HepG2 (cell line): ENCODE measurements around the gene COBL. TPM values are rescaled to one million over a fixed set of nuclear protein-coding genes. Genes with fewer than 3 reads are reported as not detected.

Experiments
- ATAC-seq: fragments of 200-7000 bp; cut with Tn5 transposase; 3 replicates; pipeline ENCODE4 v1.9.1; 2020; ENCODE audit warnings: mild to moderate bottlenecking, moderate library complexity
- BruUV-seq: library from RNA; stranded (reverse); fragments of 400-500 nt; replicated peaks from 2 replicates; lab custom pipeline; 2021; lab: Mats Ljungman, UMichigan
- CTCF ChIA-PET: fragments of 300-600 bp; formaldehyde crosslinking; extraction: SDS; loops from one replicate; lab custom pipeline; 2021; ENCODE audit warnings: low total read pairs, inconsistent platforms, low intra/inter-chr PET ratio; lab: Yijun Ruan, JAX
- POLR2A ChIA-PET: fragments of 350-600 bp; sonication (Branson Sonifier 250); formaldehyde crosslinking; loops from one replicate; lab custom pipeline; 2020; ENCODE audit warnings: antibody characterized with exemption, inconsistent platforms; lab: Yijun Ruan, JAX
- DNase-seq: peaks from one replicate; pipeline ENCODE4 v3.0.0-alpha.2; 2015; ENCODE audit warnings: low spot score
- FAIRE-seq: peaks from 3 replicates; lab custom pipeline; 2011; peaks lifted over from hg19 to GRCh38; lab: Jason Lieb, UNC
- H2AFZ ChIP-seq: one replicate; pipeline ENCODE4 v1.6.1; 2011; ENCODE audit warnings: low read length, inconsistent platforms
- H3K27ac ChIP-seq: fragments of 300-600 bp; 3 replicates; pipeline ENCODE4 v1.8.0; 2011; ENCODE audit warnings: mixed run types, mild to moderate bottlenecking, mixed read lengths, low read length, inconsistent platforms; ENCODE audit not compliant: insufficient read depth; ENCODE audit errors: extremely low read length
- H3K27me3 ChIP-seq, 2 experiments: fragments of 200-600 bp in 1 of 2; 2 replicates in 1 of 2; 3 replicates in 1 of 2; pipeline versions ENCODE4 v1.6.0 to v1.8.0; 2011; ENCODE audit warnings: low read length in 2 of 2, mild to moderate bottlenecking in 2 of 2, moderate library complexity in 2 of 2, inconsistent platforms in 1 of 2; ENCODE audit not compliant: insufficient read depth in 2 of 2, control insufficient read depth in 1 of 2
- H3K36me3 ChIP-seq, 2 experiments: fragments of 200-600 bp in 1 of 2; replicated peaks in 1 of 2; 2 replicates in 1 of 2; 3 replicates in 1 of 2; pipeline versions ENCODE4 v1.5.1 to v1.8.0; 2011; ENCODE audit warnings: low read length in 2 of 2, inconsistent platforms in 1 of 2; ENCODE audit not compliant: insufficient read depth in 2 of 2, control insufficient read depth in 1 of 2
- H3K4me1 ChIP-seq: 2 replicates; pipeline ENCODE4 v1.5.1; 2012; ENCODE audit warnings: low read length, inconsistent platforms; ENCODE audit not compliant: insufficient read depth
- H3K4me2 ChIP-seq: 2 replicates; pipeline ENCODE4 v1.6.0; 2011; ENCODE audit warnings: low read depth, low read length, inconsistent platforms
- H3K4me3 ChIP-seq, 3 experiments: fragments of 200-600 bp in 1 of 3; sonication (generic), shearing (Covaris generic) in 1 of 3; replicated peaks in 1 of 3; 2 replicates each; pipeline ENCODE4 v1.5.1; 2011 to 2016; ENCODE audit warnings: low read length in 3 of 3, inconsistent platforms in 2 of 3, low read depth in 2 of 3, mild to moderate bottlenecking in 2 of 3, control low read depth in 1 of 3, mixed read lengths in 1 of 3; ENCODE audit not compliant: insufficient read depth in 1 of 3
- H3K79me2 ChIP-seq: one replicate; pipeline ENCODE4 v1.6.1; 2011; ENCODE audit warnings: low read length, inconsistent platforms; ENCODE audit not compliant: insufficient read depth
- H3K9ac ChIP-seq: 2 replicates; pipeline ENCODE4 v1.6.0; 2011; ENCODE audit warnings: mild to moderate bottlenecking, low read depth, low read length, inconsistent platforms; ENCODE audit not compliant: insufficient read depth
- H3K9me3 ChIP-seq: 2 replicates; pipeline ENCODE4 v1.5.1; 2012; ENCODE audit warnings: mild to moderate bottlenecking, low read length
- H4K20me1 ChIP-seq: 2 replicates; pipeline ENCODE4 v1.6.0; 2011; ENCODE audit warnings: inconsistent platforms, mild to moderate bottlenecking, low read length, moderate library complexity; ENCODE audit not compliant: insufficient read depth
- ELF3 ChIP-seq: IDR thresholded peaks from 2 replicates; pipeline ENCODE4 v1.6.1; 2016; ENCODE audit warnings: missing genetic modification reagents, missing compliant biosample characterization
- NR2C2 ChIP-seq: sonication (generic); formaldehyde crosslinking; IDR thresholded peaks from 2 replicates; pipeline ENCODE4 v1.4.0; 2020; ENCODE audit warnings: missing genetic modification reagents, mild to moderate bottlenecking, moderate library complexity, borderline replicate concordance
- NR2F1 ChIP-seq, 2 experiments: fragments of 450-650 bp in 1 of 2; formaldehyde crosslinking in 1 of 2; IDR thresholded peaks; 2 replicates each; pipeline versions ENCODE4 v1.5.0 to v1.6.1; 2016 to 2020; ENCODE audit warnings: mild to moderate bottlenecking in 1 of 2, missing compliant biosample characterization in 1 of 2, missing genetic modification reagents in 1 of 2, moderate library complexity in 1 of 2
- ZFP37 ChIP-seq: sonication (generic); formaldehyde crosslinking; IDR thresholded peaks from 2 replicates; pipeline ENCODE4 v1.4.0; 2020; ENCODE audit warnings: missing genetic modification reagents, borderline replicate concordance
- ZKSCAN5 ChIP-seq: sonication (generic); formaldehyde crosslinking; IDR thresholded peaks from 2 replicates; pipeline ENCODE4 v1.5.1; 2020; ENCODE audit warnings: mild to moderate bottlenecking, missing genetic modification reagents
- ZNF143 ChIP-seq: sonication (generic); formaldehyde crosslinking; IDR thresholded peaks from 2 replicates; pipeline ENCODE4 v1.4.0; 2020; ENCODE audit warnings: missing genetic modification reagents
- ZNF225 ChIP-seq: sonication (generic); formaldehyde crosslinking; IDR thresholded peaks from 2 replicates; pipeline ENCODE4 v1.4.0; 2020; ENCODE audit warnings: mild to moderate bottlenecking, missing genetic modification reagents
- ZNF317 ChIP-seq: sonication (generic); formaldehyde crosslinking; IDR thresholded peaks from 2 replicates; pipeline ENCODE4 v1.5.0; 2020; ENCODE audit warnings: mild to moderate bottlenecking, missing genetic modification reagents
- ZNF766 ChIP-seq: sonication (generic); formaldehyde crosslinking; IDR thresholded peaks from 2 replicates; pipeline ENCODE4 v1.5.0; 2020; ENCODE audit warnings: missing genetic modification reagents, borderline replicate concordance
- ZSCAN31 ChIP-seq: sonication (generic); formaldehyde crosslinking; IDR thresholded peaks from 2 replicates; pipeline ENCODE4 v1.5.0; 2020; ENCODE audit warnings: low read depth, mild to moderate bottlenecking, missing genetic modification reagents
- WGBS: methylation state at CpG from one replicate; pipeline ENCODE4 v1.1.6; 2017; ENCODE audit warnings: low lambda C conversion rate; 5-methylcytosine and 5-hydroxymethylcytosine counted together
- in situ Hi-C: cut with HindIII; loops from 2 replicates; pipeline ENCODE4 v1.10.0; 2017; ENCODE audit warnings: low pct_unique_long_range_greater_than_20kb; ENCODE audit not compliant: extremely low pct_ligation_motif_present
- intact Hi-C: fragments of 100-400 bp; cut with micrococcal nuclease; formaldehyde crosslinking; loops from one replicate; pipeline ENCODE4 v1.10.0; 2022; ENCODE audit not compliant: unreplicated experiment
- polyA plus RNA-seq, 8 experiments: library from polyadenylated mRNA; depleted of rRNA in 3 of 8; stranded (reverse) in 7 of 8; unstranded in 1 of 8; fragments of >200 nt; fragmentation: Illumina TruSeq in 4 of 8; extraction: Trizol in 4 of 8; gene quantifications; 2 replicates each; pipeline versions ENCODE4 v1.2.1 to v1.2.3, GENCODE V29; 2011 to 2016; ENCODE audit warnings: low read depth in 4 of 8, missing spikeins in 1 of 8, mixed read lengths in 1 of 8; ENCODE audit not compliant: insufficient read depth in 1 of 8
- total RNA-seq, 5 experiments: library from RNA; depleted of rRNA; stranded (reverse); fragments of >200 nt; fragmentation: Illumina TruSeq; extraction: Trizol; gene quantifications; 2 replicates each; pipeline ENCODE4 v1.2.3, GENCODE V29; 2016; ENCODE audit warnings: low read depth in 1 of 5
- TF ChIP-seq, protein P1 (sequence below): sonication (generic); formaldehyde crosslinking; IDR thresholded peaks from 2 replicates; pipeline ENCODE4 v1.5.1; 2020; ENCODE audit warnings: mild to moderate bottlenecking, missing genetic modification reagents, borderline replicate concordance
- TF ChIP-seq, protein P2 (sequence below): sonication (generic); formaldehyde crosslinking; IDR thresholded peaks from 2 replicates; pipeline ENCODE4 v1.4.0; 2020; ENCODE audit warnings: missing genetic modification reagents, borderline replicate concordance
- TF ChIP-seq, protein P3 (sequence below): sonication (generic); formaldehyde crosslinking; IDR thresholded peaks from 2 replicates; pipeline ENCODE4 v1.5.1; 2020; ENCODE audit warnings: missing genetic modification reagents, mild to moderate bottlenecking, borderline replicate concordance

COBL gene
- total and polyA plus RNA-seq, 2 of the 13 experiments (the other 11 are each of a cell fraction or from before 2014, with no cell fraction given) = 3.8 to 4.9 TPM

DNA sequence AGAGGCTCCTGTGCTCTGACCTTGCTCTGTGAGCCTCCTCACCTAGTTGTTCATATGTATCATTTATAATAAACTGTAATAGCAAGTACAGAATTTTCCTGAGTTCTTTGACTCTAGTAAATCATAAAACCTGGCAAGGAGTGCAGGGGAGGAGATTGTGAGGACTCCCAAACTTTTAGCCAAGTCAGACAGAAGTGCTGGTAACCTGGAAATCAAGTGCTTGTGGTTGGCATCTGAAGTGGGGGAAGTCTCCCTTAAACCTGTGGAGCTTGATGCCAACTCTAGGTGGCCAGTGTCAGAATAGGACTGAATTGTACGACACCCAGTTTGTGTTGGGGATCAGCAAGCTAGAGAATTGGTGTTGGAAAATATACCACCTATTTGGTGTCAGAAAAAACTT is 327.6 kb downstream of the COBL start:
- no peak for ATAC-seq
- TF ChIP-seq ZSCAN31 (CRISPR knock-in tag) (no peak), ZNF317 (CRISPR knock-in tag) (no peak), ZFP37 (CRISPR knock-in tag) (no peak), ZNF766 (CRISPR knock-in tag) (no peak)
- TF ChIP-seq, protein P1, sequence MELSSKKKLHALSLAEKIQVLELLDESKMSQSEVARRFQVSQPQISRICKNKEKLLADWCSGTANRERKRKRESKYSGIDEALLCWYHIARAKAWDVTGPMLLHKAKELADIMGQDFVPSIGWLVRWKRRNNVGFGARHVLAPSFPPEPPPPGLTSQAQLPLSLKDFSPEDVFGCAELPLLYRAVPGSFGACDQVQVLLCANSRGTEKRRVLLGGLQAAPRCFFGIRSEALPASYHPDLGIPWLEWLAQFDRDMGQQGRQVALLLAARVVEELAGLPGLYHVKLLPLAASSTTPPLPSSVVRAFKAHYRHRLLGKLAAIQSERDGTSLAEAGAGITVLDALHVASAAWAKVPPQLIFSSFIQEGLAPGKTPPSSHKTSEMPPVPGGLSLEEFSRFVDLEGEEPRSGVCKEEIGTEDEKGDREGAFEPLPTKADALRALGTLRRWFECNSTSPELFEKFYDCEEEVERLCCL = no peak
- Histone ChIP-seq H3K36me3 (no peaks in the 10 kb centered on the region), H3K4me2 (no peak overlapping the region), H3K27me3 (no peaks in the 10 kb centered on the region), H2AFZ (no peak overlapping the region), H3K27ac (no peak overlapping the region), H3K9ac (no peak overlapping the region), H3K9me3 (no peaks in the 10 kb centered on the region), H3K79me2 (no peaks in the 10 kb centered on the region), H3K4me3 (no peak overlapping the region), H3K4me1 (no peaks in the 10 kb centered on the region), H4K20me1 (no peaks in the 10 kb centered on the region)
- WGBS = 0% methylated on average over 1 of the region's 1 CpG
- FAIRE-seq = no peak
- in situ Hi-C loops = no loop called here
- DNase-seq = no peak
- CTCF ChIA-PET = no interaction called here
- BruUV-seq = no TSS peak
- intact Hi-C loops = no loop called here
- POLR2A ChIA-PET = no interaction called here

DNA sequence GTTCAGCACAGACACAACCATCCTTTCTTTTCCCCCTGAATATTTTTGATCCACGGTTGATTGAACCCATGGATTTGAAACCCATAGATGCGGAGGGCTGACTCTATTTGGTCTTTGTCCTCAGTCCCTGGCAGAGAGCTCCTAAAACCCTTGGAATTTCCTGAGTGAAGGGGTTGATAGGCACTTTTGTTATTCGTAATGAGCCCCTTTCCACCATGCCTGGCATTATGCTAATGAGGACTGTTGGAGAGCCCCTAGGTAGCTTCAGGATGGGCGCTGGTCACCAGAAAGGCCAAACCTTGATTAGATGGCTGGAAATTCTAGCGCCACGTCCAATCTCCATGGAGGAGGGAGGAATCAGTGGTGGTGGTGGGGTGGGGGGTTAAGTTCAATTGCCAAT is 328.1 kb downstream of the COBL start:
- Histone ChIP-seq H3K27ac (no peak overlapping the region), H3K27me3 (no peaks in the 10 kb centered on the region), H3K4me3 (no peak overlapping the region), H4K20me1 (no peaks in the 10 kb centered on the region), H3K9me3 (no peaks in the 10 kb centered on the region), H3K9ac (no peak overlapping the region), H3K4me1 (no peaks in the 10 kb centered on the region), H3K4me2 (no peak overlapping the region), H2AFZ (no peak overlapping the region), H3K79me2 (no peaks in the 10 kb centered on the region), H3K36me3 (no peaks in the 10 kb centered on the region)
- ChIA-PET CTCF (no interaction called here), POLR2A (no interaction called here)
- BruUV-seq = no TSS peak
- no peak for DNase-seq
- FAIRE-seq = no peak
- in situ Hi-C loops (no loop called here), intact Hi-C loops (no loop called here)
- ATAC-seq = no peak
- 33% methylated on average over 5 of the region's 6 CpGs for WGBS
- TF ChIP-seq ELF3 (no peak), NR2F1 (CRISPR knock-in tag; IDR thresholded peaks at IDR 0.05) (no peak), ZNF143 (CRISPR knock-in tag) (no peak), NR2C2 (CRISPR knock-in tag) (no peak), ZKSCAN5 (CRISPR knock-in tag) (no peak), ZNF225 (no peak)
- TF ChIP-seq, protein P2, sequence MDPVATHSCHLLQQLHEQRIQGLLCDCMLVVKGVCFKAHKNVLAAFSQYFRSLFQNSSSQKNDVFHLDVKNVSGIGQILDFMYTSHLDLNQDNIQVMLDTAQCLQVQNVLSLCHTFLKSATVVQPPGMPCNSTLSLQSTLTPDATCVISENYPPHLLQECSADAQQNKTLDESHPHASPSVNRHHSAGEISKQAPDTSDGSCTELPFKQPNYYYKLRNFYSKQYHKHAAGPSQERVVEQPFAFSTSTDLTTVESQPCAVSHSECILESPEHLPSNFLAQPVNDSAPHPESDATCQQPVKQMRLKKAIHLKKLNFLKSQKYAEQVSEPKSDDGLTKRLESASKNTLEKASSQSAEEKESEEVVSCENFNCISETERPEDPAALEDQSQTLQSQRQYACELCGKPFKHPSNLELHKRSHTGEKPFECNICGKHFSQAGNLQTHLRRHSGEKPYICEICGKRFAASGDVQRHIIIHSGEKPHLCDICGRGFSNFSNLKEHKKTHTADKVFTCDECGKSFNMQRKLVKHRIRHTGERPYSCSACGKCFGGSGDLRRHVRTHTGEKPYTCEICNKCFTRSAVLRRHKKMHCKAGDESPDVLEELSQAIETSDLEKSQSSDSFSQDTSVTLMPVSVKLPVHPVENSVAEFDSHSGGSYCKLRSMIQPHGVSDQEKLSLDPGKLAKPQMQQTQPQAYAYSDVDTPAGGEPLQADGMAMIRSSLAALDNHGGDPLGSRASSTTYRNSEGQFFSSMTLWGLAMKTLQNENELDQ (CRISPR knock-in tag) = no peak
- TF ChIP-seq, protein P3, sequence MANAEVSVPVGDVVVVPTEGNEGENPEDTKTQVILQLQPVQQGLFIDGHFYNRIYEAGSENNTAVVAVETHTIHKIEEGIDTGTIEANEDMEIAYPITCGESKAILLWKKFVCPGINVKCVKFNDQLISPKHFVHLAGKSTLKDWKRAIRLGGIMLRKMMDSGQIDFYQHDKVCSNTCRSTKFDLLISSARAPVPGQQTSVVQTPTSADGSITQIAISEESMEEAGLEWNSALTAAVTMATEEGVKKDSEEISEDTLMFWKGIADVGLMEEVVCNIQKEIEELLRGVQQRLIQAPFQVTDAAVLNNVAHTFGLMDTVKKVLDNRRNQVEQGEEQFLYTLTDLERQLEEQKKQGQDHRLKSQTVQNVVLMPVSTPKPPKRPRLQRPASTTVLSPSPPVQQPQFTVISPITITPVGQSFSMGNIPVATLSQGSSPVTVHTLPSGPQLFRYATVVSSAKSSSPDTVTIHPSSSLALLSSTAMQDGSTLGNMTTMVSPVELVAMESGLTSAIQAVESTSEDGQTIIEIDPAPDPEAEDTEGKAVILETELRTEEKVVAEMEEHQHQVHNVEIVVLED (CRISPR knock-in tag) = no peak
